ENCODE measurements around the gene COL2A1.

COL2A1 gene

DNA sequence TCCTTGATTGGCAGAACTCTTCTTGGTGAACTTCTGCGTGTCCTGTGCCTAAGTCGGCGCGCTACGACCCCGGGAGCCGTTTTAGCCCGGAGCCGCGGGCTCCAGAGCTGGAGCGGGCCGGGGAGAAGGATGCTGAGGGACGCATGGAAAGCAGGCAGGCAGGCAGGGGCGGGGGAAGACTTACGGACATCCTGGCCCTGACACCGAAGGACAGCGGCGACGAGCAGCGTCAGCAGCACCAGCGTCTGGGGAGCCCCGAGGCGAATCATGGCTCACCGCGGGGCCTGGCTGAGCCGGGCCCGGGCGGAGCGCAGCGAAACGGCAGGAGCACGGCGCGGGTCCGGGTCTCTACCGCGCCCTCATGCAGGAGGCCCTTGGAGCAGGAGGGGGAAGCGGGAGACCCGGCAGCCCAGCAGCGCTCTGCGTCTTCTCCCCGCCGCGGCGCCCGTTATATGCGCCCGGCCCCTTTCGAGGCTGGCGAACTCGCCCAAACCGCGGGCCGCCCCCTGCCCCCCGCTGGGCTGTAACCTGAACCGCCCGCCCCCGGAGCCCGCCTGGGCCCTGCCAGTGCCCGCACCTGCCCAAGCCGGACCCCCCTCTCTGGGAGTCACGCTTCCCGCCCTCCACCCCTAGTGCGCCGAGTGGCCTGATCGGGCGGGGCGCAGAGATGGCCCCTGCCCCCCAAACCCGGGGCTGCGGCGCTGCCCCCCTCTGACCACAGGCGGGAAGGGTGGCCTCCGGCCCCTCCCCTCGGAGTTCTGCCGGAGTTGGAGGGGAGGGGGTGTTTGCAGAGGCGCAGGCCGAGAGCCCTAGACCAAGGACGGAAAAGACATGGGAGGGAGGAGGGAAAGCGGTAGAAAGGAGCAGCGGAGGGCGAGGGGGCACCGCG lies at the start of gene COL2A1:
COL2A1 (minus strand) TSS at position 424 of the 889 bp plus-strand sequence; CDS start at position 269, 155 bp downstream.
- peak within 1 kb of the TSS; percentile 50 for H3K4me3 Mint-ChIP-seq
- no peak within 1 kb of the TSS for H3K27ac Mint-ChIP-seq
- peaks cover 20% of the 10 kb centered on the region for H3K4me1 Mint-ChIP-seq (ENCODE audit: low read depth)
- no peaks in the 10 kb centered on the region for H3K9me3 Mint-ChIP-seq
- peaks cover 2% of the 10 kb centered on the region for H3K36me3 Mint-ChIP-seq (ENCODE audit: low read depth)
- H3K27me3 Mint-ChIP-seq (ENCODE audit: low read depth): peaks cover 96% of the 10 kb centered on the region

- no peak overlapping the region for H3K4me3 Mint-ChIP-seq
- no peaks in the 10 kb centered on the region for H3K27me3 Mint-ChIP-seq (ENCODE audit: low read depth)
- H3K36me3 Mint-ChIP-seq (ENCODE audit: low read depth): peaks cover 22% of the 10 kb centered on the region
- peaks cover 8% of the 10 kb centered on the region for H3K9me3 Mint-ChIP-seq
- H3K27ac Mint-ChIP-seq: no peak overlapping the region
- peaks cover 7% of the 10 kb centered on the region for H3K4me1 Mint-ChIP-seq (ENCODE audit: low read depth)
These were observed 49.6 kb upstream of the COL2A1 start for GRCh38 chr12:48053883-48054282.

- Mint-ChIP-seq H3K4me3 (no peak overlapping the region), H3K4me1 (ENCODE audit: low read depth) (peaks cover 7% of the 10 kb centered on the region), H3K27me3 (ENCODE audit: low read depth) (no peaks in the 10 kb centered on the region), H3K27ac (no peak overlapping the region), H3K9me3 (peaks cover under 1% of the 10 kb centered on the region), H3K36me3 (ENCODE audit: low read depth) (peaks cover 19% of the 10 kb centered on the region)
These were observed 48.8 kb upstream of the COL2A1 start for GRCh38 chr12:48053122-48053521.

GRCh38 chr12:48051681-48052080 lies 47.4 kb upstream of the COL2A1 start:
- Mint-ChIP-seq H3K4me3 (no peak overlapping the region), H3K4me1 (ENCODE audit: low read depth) (peaks cover 7% of the 10 kb centered on the region), H3K27ac (no peak overlapping the region), H3K27me3 (ENCODE audit: low read depth) (no peaks in the 10 kb centered on the region), H3K9me3 (no peaks in the 10 kb centered on the region), H3K36me3 (ENCODE audit: low read depth) (peaks cover 29% of the 10 kb centered on the region)

DNA sequence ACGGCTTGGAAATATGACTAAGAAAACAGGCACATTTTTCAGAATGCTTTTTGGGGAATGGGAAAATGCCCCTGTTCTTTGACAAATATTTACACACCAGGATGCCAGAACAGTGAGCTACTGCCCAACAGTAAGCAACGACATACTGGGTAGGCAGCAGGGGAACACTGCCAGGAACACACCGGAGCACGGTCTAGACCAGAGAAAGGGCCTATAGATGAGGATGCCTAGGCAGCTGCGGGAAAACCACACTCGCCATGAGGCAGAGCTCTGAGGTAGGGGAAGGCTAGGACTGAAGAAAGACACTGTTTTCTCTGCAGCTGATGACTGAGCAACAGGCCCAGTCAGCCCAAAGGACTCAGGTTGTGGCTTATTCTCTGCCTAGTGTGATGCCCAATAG lies 45.9 kb upstream of the COL2A1 start:
- peaks cover 42% of the 10 kb centered on the region for H3K36me3 Mint-ChIP-seq (ENCODE audit: low read depth)
- no peaks in the 10 kb centered on the region for H3K27me3 Mint-ChIP-seq (ENCODE audit: low read depth)
- H3K27ac Mint-ChIP-seq: no peak overlapping the region
- peaks cover 7% of the 10 kb centered on the region for H3K4me1 Mint-ChIP-seq (ENCODE audit: low read depth)
- no peaks in the 10 kb centered on the region for H3K9me3 Mint-ChIP-seq
- no peak overlapping the region for H3K4me3 Mint-ChIP-seq

- peaks cover 2% of the 10 kb centered on the region for H3K4me1 Mint-ChIP-seq (ENCODE audit: low read depth)
- no peaks in the 10 kb centered on the region for H3K27me3 Mint-ChIP-seq (ENCODE audit: low read depth)
- peaks cover 45% of the 10 kb centered on the region for H3K36me3 Mint-ChIP-seq (ENCODE audit: low read depth)
- no peak overlapping the region for H3K4me3 Mint-ChIP-seq
- no peak overlapping the region for H3K27ac Mint-ChIP-seq
- H3K9me3 Mint-ChIP-seq: no peaks in the 10 kb centered on the region
These were observed 41.8 kb upstream of the COL2A1 start for GRCh38 chr12:48045965-48046518.

DNA sequence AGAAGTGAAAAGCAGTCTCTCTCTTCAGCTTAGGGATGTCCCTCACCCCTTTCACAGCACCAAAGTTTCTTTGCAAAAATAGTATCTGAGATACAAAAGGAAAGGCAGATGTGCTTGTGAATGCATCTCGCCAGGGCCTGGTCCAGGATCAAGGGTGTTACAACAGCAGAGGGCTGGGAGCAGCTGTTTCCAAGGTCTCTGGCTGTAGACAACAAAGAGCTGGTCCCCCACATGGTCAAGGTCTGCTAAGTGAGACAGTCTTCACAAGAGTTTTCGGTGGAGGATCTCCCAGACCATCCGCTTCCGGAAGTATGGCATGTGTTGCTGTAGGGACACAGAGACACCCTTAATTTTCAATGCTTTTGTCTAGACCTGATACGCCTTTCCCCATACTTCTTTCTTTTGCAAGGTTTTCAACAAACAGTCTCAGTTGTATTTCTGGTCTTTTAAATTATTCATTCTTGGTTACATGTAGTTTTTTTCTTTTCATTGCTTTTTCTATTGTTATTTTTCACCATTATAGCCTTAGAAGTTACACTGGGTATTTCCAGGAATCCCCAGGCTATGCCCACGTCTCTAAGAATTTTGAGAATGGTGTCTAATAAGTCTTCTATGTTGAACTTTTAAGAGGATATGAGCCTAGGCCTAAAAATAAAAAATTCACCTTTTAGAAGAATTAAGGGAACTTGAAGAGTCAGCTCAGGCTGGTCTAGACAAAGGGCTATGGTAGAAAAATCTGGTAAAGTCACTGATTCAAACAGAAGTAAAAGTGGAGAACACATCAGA lies 41.0 kb upstream of the COL2A1 start:
- no peak overlapping the region for H3K4me3 Mint-ChIP-seq
- no peaks in the 10 kb centered on the region for H3K27me3 Mint-ChIP-seq (ENCODE audit: low read depth)
- H3K36me3 Mint-ChIP-seq (ENCODE audit: low read depth): peaks cover 44% of the 10 kb centered on the region
- H3K4me1 Mint-ChIP-seq (ENCODE audit: low read depth): peaks cover 2% of the 10 kb centered on the region
- H3K9me3 Mint-ChIP-seq: no peaks in the 10 kb centered on the region
- H3K27ac Mint-ChIP-seq: no peak overlapping the region

- H3K4me3 Mint-ChIP-seq: no peak overlapping the region
- no peaks in the 10 kb centered on the region for H3K27me3 Mint-ChIP-seq (ENCODE audit: low read depth)
- peaks cover 2% of the 10 kb centered on the region for H3K4me1 Mint-ChIP-seq (ENCODE audit: low read depth)
- no peaks in the 10 kb centered on the region for H3K9me3 Mint-ChIP-seq
- H3K36me3 Mint-ChIP-seq (ENCODE audit: low read depth): peaks cover 38% of the 10 kb centered on the region
- H3K27ac Mint-ChIP-seq: no peak overlapping the region
These were observed 40.1 kb upstream of the COL2A1 start for GRCh38 chr12:48044396-48044795.

DNA sequence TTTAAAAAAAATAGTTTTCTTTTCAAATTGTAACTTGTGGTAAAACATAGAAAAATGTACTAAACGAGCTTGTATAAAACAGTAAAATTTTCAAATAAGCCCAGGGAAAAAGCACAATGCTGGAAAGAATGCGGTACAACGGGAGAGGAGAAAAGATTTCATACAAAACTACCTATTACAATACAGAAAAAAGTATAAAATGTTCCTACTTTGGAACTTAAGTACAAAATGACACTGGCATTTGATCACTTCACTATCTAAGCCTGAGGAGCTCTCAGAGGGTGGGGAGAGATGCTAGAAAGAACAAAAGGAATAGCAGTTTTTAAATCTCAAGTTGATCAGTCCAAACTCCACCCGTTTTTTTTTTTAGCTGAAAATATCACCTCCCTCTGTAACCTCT lies 39.5 kb upstream of the COL2A1 start:
- Mint-ChIP-seq H3K4me3 (no peak overlapping the region), H3K27ac (no peak overlapping the region), H3K4me1 (ENCODE audit: low read depth) (peaks cover 2% of the 10 kb centered on the region), H3K36me3 (ENCODE audit: low read depth) (peaks cover 35% of the 10 kb centered on the region), H3K9me3 (no peaks in the 10 kb centered on the region), H3K27me3 (ENCODE audit: low read depth) (no peaks in the 10 kb centered on the region)

- peaks cover 22% of the 10 kb centered on the region for H3K36me3 Mint-ChIP-seq (ENCODE audit: low read depth)
- no peaks in the 10 kb centered on the region for H3K9me3 Mint-ChIP-seq
- no peaks in the 10 kb centered on the region for H3K27me3 Mint-ChIP-seq (ENCODE audit: low read depth)
These were observed 37.5 kb upstream of the COL2A1 start for GRCh38 chr12:48041591-48042423.

GRCh38 chr12:48040354-48040753 lies 36.1 kb upstream of the COL2A1 start:
- no peaks in the 10 kb centered on the region for H3K27me3 Mint-ChIP-seq (ENCODE audit: low read depth)
- no peak overlapping the region for H3K27ac Mint-ChIP-seq
- H3K4me3 Mint-ChIP-seq: no peak overlapping the region
- peaks cover 6% of the 10 kb centered on the region for H3K4me1 Mint-ChIP-seq (ENCODE audit: low read depth)
- peaks cover 7% of the 10 kb centered on the region for H3K36me3 Mint-ChIP-seq (ENCODE audit: low read depth)
- H3K9me3 Mint-ChIP-seq: no peaks in the 10 kb centered on the region

More at GRCh38 chr12:48041591-48042423, 37.5 kb upstream of the COL2A1 start:
- peaks cover 6% of the 10 kb centered on the region for H3K4me1 Mint-ChIP-seq (ENCODE audit: low read depth)
- H3K4me3 Mint-ChIP-seq: no peak overlapping the region
- no peak overlapping the region for H3K27ac Mint-ChIP-seq

- peaks cover 6% of the 10 kb centered on the region for H3K36me3 Mint-ChIP-seq (ENCODE audit: low read depth)
- H3K4me3 Mint-ChIP-seq: no peak overlapping the region
- no peaks in the 10 kb centered on the region for H3K27me3 Mint-ChIP-seq (ENCODE audit: low read depth)
- H3K4me1 Mint-ChIP-seq (ENCODE audit: low read depth): peaks cover 6% of the 10 kb centered on the region
- no peak overlapping the region for H3K27ac Mint-ChIP-seq
- no peaks in the 10 kb centered on the region for H3K9me3 Mint-ChIP-seq
These were observed 34.9 kb upstream of the COL2A1 start for GRCh38 chr12:48039151-48039550.

DNA sequence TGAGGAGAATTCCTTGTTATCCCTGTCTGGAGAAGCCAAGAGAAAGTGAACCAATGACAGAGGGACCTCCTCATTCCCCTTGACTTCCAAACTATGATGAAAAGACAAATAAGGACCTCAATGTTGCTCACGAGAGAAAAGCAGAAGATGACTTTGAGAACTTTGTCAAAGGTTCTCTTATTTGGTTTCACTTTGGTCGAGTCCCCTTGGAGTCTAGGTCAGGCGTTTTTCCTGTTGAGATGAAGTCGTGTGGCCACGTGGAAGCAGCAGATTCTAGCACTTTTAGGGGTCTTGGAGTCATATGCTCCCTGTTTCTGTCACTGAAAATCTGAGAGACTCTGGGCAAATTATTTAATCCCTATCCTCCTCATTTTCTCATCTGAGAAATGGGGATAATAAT lies 33.8 kb upstream of the COL2A1 start:
- Mint-ChIP-seq H3K27ac (no peak overlapping the region), H3K9me3 (no peaks in the 10 kb centered on the region)

More for the DNA sequence above, 33.8 kb upstream of the COL2A1 start:
- Mint-ChIP-seq H3K36me3 (ENCODE audit: low read depth) (peaks cover 2% of the 10 kb centered on the region), H3K4me3 (no peak overlapping the region), H3K4me1 (ENCODE audit: low read depth) (peaks cover 5% of the 10 kb centered on the region), H3K27me3 (ENCODE audit: low read depth) (no peaks in the 10 kb centered on the region)

Data from T-helper 1 cell treated with Interleukin-12 subunit alpha and Interleukin-12 subunit beta and Interleukin-4 antibody, amounts not matched to agents 30 μg/mL and 1 μg/mL, for 36 hours (primary cell).